Activated T-helper 1 cell treated with anti-CD3 and anti-CD28 coated beads, Interleukin-12 subunit alpha, Interleukin-12 subunit beta, Interleukin-2, Interleukin-4 antibody, amounts not matched to agents 30 ng/mL and 10 ng/mL and 1 ng/mL, durations not matched to agents 14 hours and 24 hours and 36 hours (primary cell): ENCODE measurements around the gene RTKN. TPM values are rescaled to one million over a fixed set of nuclear protein-coding genes. Genes with fewer than 3 reads are reported as not detected.
"Not testable (repeated sequence)": the region's sequence is repeated elsewhere in the genome, so short reads cannot be mapped to it uniquely, and the experiment has no call there.

Experiments
- DNase-seq: peaks from one replicate; pipeline ENCODE4 v3.0.0; 2021; ENCODE audit warnings: low spot score
- H3K27ac Mint-ChIP-seq: one replicate; pipeline ENCODE4 v1.8.0; 2021; ENCODE audit warnings: mild to moderate bottlenecking, mixed read lengths
- H3K27me3 Mint-ChIP-seq: one replicate; pipeline ENCODE4 v1.8.0; 2022; ENCODE audit warnings: mild to moderate bottlenecking, moderate library complexity, mixed read lengths; ENCODE audit not compliant: insufficient read depth
- H3K36me3 Mint-ChIP-seq: one replicate; pipeline ENCODE4 v1.8.0; 2021; ENCODE audit warnings: low read depth, mixed read lengths
- H3K4me1 Mint-ChIP-seq: one replicate; pipeline ENCODE4 v1.8.0; 2021; ENCODE audit warnings: low read depth, mixed read lengths
- H3K4me3 Mint-ChIP-seq: one replicate; pipeline ENCODE4 v1.8.0; 2021; ENCODE audit warnings: mild to moderate bottlenecking, moderate library complexity, mixed read lengths
- H3K9me3 Mint-ChIP-seq: one replicate; pipeline ENCODE4 v1.8.0; 2021; ENCODE audit warnings: mixed read lengths
- intact Hi-C: fragments of 100-400 bp; cut with micrococcal nuclease; formaldehyde crosslinking; loops from one replicate; pipeline ENCODE4 v1.15.1; 2024
- total RNA-seq: library from RNA; stranded (reverse); gene quantifications from 2 replicates; pipeline ENCODE4 v1.2.3, GENCODE V29; 2022

RTKN gene
- 4.0 and 4.2 TPM in 2 replicates for total RNA-seq

- peak; percentile 34 for DNase-seq
- peak within 1 kb of the TSS; percentile 73 for H3K4me3 Mint-ChIP-seq
- peaks cover 22% of the 10 kb centered on the region for H3K4me1 Mint-ChIP-seq
- peaks cover 36% of the 10 kb centered on the region for H3K27me3 Mint-ChIP-seq
- H3K36me3 Mint-ChIP-seq, result no peaks in the 10 kb centered on the region
- intact Hi-C loops, result loop anchor here (2.0 kb wide), 1 partner anchor 13 kb away; the partner anchor contains the start of gene INO80B
- H3K27ac Mint-ChIP-seq, result no peak within 1 kb of the TSS
- no peaks in the 10 kb centered on the region for H3K9me3 Mint-ChIP-seq
These were observed at the start of gene RTKN for GRCh38 chr2:74441690-74442482. Gene RTKN, minus strand, starts transcription at chr2:74441937. Its CDS starts 121 bp downstream, at chr2:74441816.

GRCh38 chr2:74489906-74490305, 48.2 kb upstream of the RTKN start:
- intact Hi-C loops, result no loop called here
- Mint-ChIP-seq H3K4me1 (no peaks in the 10 kb centered on the region), H3K27me3 (no peaks in the 10 kb centered on the region), H3K36me3 (peaks cover 48% of the 10 kb centered on the region), H3K4me3 (no peak overlapping the region), H3K9me3 (no peaks in the 10 kb centered on the region), H3K27ac (no peak overlapping the region)
- no peak for DNase-seq

DNA sequence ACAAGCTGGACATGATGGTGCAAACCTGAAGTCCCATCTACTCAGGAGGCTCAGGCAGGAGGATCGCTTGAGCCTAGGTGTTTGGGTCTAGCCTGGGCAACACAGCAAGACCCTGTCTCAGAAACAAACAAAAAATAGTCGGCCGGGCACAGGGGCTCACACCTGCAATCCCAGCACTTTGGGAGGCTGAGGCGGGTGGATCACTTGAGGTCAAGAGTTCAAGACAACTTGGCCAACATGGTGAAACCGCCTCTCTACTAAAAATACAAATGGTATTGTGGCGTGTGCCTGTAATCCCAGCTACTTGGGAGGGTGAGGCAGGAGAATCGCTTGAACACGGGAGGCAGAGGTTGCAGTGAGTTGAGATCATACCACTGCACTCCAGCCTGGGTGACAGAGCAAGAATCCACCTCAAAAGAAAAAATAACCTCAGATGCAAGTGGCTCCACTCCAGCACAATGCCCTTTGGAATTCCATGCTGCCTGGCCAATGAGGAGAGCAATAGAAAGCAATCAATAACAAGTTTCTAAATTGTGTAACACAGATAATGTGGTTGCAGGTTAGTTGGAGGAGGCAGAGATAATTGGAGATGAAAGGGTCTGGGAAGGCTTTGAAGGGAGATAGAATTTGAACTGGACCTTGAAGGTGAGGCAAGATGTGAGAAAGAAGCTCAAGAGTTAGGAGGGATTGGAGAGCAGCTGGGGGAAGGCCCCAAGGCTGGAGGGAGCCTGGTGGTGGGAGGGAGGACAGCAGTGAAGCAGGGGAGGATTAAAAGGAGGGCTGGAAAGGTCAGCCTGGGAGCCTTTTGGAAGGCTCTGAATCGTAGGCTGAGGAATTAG, 47.1 kb upstream of the RTKN start:
- Mint-ChIP-seq H3K9me3 (no peaks in the 10 kb centered on the region), H3K27me3 (no peaks in the 10 kb centered on the region), H3K4me3 (no peak overlapping the region), H3K27ac (no peak overlapping the region), H3K36me3 (peaks cover 42% of the 10 kb centered on the region), H3K4me1 (peaks cover 5% of the 10 kb centered on the region)
- no peak for DNase-seq
- intact Hi-C loops, result no loop called here

GRCh38 chr2:74486141-74486540, 44.4 kb upstream of the RTKN start:
- DNase-seq, result no peak
- H3K36me3 Mint-ChIP-seq, result peaks cover 30% of the 10 kb centered on the region
- no peak overlapping the region for H3K27ac Mint-ChIP-seq
- no peak overlapping the region for H3K4me3 Mint-ChIP-seq
- H3K27me3 Mint-ChIP-seq, result no peaks in the 10 kb centered on the region
- peaks cover 18% of the 10 kb centered on the region for H3K4me1 Mint-ChIP-seq
- intact Hi-C loops, result no loop called here
- H3K9me3 Mint-ChIP-seq, result no peaks in the 10 kb centered on the region

- Mint-ChIP-seq H3K4me3 (peak overlapping the region; percentile 99), H3K27ac (peak overlapping the region; percentile 99), H3K4me1 (peaks cover 35% of the 10 kb centered on the region), H3K36me3 (peaks cover 28% of the 10 kb centered on the region)
- not testable (repeated sequence) for H3K9me3 Mint-ChIP-seq, DNase-seq, H3K27me3 Mint-ChIP-seq
- intact Hi-C loops, result loop anchor here (1.0 kb wide), 12 partner anchors 11 to 746 kb away; partner anchors contain the start of genes AUP1, C2orf81, DOK1 and HTRA2
These were observed 42.0 kb upstream of the RTKN start for GRCh38 chr2:74483675-74484164.

- Mint-ChIP-seq H3K27me3 (no peaks in the 10 kb centered on the region), H3K27ac (peak within 1 kb of the TSS; percentile 99), H3K36me3 (peaks cover 28% of the 10 kb centered on the region), H3K9me3 (no peaks in the 10 kb centered on the region), H3K4me1 (peaks cover 35% of the 10 kb centered on the region), H3K4me3 (peak within 1 kb of the TSS; percentile 99)
- intact Hi-C loops, result loop anchor here (1.0 kb wide), 12 partner anchors 11 to 746 kb away; partner anchors contain the start of genes AUP1, C2orf81, DOK1 and HTRA2
- peak; percentile 89 for DNase-seq
These were observed 41.3 kb upstream of the RTKN start, which contains the start of the genes CCDC142 and TTC31 for GRCh38 chr2:74482801-74483674. Gene CCDC142, minus strand, starts transcription at chr2:74482998. Its CDS starts 161 bp downstream, at chr2:74482837. Gene TTC31, plus strand, starts transcription at chr2:74483081. Its CDS starts 15 bp downstream, at chr2:74483096.

GRCh38 chr2:74481961-74482800, 40.4 kb upstream of the RTKN start:
- intact Hi-C loops, result no loop called here
- peak overlapping the region; percentile 99 for H3K27ac Mint-ChIP-seq
- H3K4me1 Mint-ChIP-seq, result peaks cover 35% of the 10 kb centered on the region
- DNase-seq, result peak; percentile 58
- no peaks in the 10 kb centered on the region for H3K9me3 Mint-ChIP-seq
- no peaks in the 10 kb centered on the region for H3K27me3 Mint-ChIP-seq
- H3K36me3 Mint-ChIP-seq, result peaks cover 31% of the 10 kb centered on the region
- H3K4me3 Mint-ChIP-seq, result peak overlapping the region; percentile 99

DNA sequence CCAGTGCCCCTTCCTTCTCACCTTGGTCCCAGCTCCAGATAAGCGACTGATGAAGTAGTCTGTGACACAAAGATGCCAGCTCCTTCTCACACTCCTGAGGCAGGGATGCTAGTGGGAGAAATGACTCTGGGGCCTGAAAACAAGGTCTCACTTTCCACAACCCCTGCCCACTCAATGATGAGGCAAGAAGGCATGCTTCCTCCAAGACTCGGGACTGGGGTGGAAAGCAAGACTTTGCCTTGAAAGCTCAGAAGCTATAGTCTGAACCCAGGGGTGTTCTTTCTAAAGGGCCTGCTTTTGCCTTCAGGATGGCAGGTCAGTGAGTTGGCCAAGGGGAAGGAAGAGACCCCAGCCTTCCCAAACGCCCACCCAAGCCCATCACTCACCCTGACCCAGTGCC, 39.7 kb upstream of the RTKN start:
- no peak for DNase-seq
- Mint-ChIP-seq H3K27ac (peak overlapping the region; percentile 34), H3K4me1 (peaks cover 35% of the 10 kb centered on the region), H3K4me3 (peak overlapping the region; percentile 99), H3K27me3 (no peaks in the 10 kb centered on the region), H3K36me3 (peaks cover 28% of the 10 kb centered on the region), H3K9me3 (no peaks in the 10 kb centered on the region)
- intact Hi-C loops, result no loop called here

DNA sequence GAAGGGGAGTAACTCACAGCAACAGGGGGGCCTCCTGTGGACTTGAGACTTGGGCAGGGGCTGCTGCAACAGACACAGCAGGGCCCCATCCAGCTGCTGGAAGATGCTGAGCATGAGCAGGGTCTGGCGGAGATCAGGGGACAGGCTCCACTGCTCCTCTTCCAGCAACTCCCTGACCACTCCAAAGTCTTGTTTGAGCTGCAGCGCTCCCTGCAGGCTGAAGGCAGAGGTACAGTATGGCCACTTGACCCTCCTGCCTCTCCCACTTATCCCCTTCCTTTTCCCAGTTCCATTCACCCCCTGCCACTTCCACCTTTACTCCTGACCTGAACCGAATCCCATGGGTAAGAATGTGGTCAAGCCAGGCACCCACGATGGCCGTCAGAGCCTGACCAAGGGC, 33.2 kb upstream of the RTKN start:
- Mint-ChIP-seq H3K36me3 (peaks cover 37% of the 10 kb centered on the region), H3K9me3 (no peaks in the 10 kb centered on the region), H3K4me3 (no peak overlapping the region), H3K27ac (no peak overlapping the region), H3K4me1 (peaks cover 26% of the 10 kb centered on the region), H3K27me3 (peaks cover 2% of the 10 kb centered on the region)
- intact Hi-C loops, result no loop called here
- no peak for DNase-seq

GRCh38 chr2:74474481-74474880, 32.7 kb upstream of the RTKN start:
- peaks cover 2% of the 10 kb centered on the region for H3K27me3 Mint-ChIP-seq
- DNase-seq, result no peak
- no peaks in the 10 kb centered on the region for H3K9me3 Mint-ChIP-seq
- peaks cover 26% of the 10 kb centered on the region for H3K4me1 Mint-ChIP-seq
- intact Hi-C loops, result no loop called here
- no peak overlapping the region for H3K27ac Mint-ChIP-seq
- peaks cover 35% of the 10 kb centered on the region for H3K36me3 Mint-ChIP-seq
- no peak overlapping the region for H3K4me3 Mint-ChIP-seq

GRCh38 chr2:74472945-74473258, 31.2 kb upstream of the RTKN start:
- peaks cover 32% of the 10 kb centered on the region for H3K36me3 Mint-ChIP-seq
- H3K27me3 Mint-ChIP-seq, result peaks cover 2% of the 10 kb centered on the region
- H3K27ac Mint-ChIP-seq, result peak overlapping the region; percentile 94
- peaks cover 21% of the 10 kb centered on the region for H3K4me1 Mint-ChIP-seq
- H3K4me3 Mint-ChIP-seq, result peak overlapping the region; percentile 99
- H3K9me3 Mint-ChIP-seq, result no peaks in the 10 kb centered on the region
- intact Hi-C loops, result loop anchor here (1.0 kb wide), 5 partner anchors 9 to 56 kb away; partner anchors contain the start of genes AUP1, HTRA2, PCGF1 and TTC31
- DNase-seq, result no peak
